DND-41 (cell line): ENCODE measurements around the gene CDT1.

Experiments used
- ATAC-seq: fragments of 200-7000 bp; cut with Tn5 transposase; 3 replicates; pipeline ENCODE4 v1.9.1; 2021; ENCODE audit warnings: low read depth; ENCODE audit not compliant: insufficient read depth
- DNase-seq: peaks from one replicate; pipeline ENCODE4 v3.0.0-alpha.2; 2020
- H2AFZ ChIP-seq: 2 replicates; pipeline ENCODE4 v1.6.0; 2012; ENCODE audit warnings: low read depth, low read length
- H3K27ac ChIP-seq: 2 replicates; pipeline ENCODE4 v1.5.1; 2012; ENCODE audit warnings: low read length, inconsistent platforms
- H3K27me3 ChIP-seq: fragments of 200-600 bp; sonication (generic); 2 replicates; pipeline ENCODE4 v1.6.0; 2012; ENCODE audit warnings: low read length, mild to moderate bottlenecking, inconsistent platforms; ENCODE audit not compliant: insufficient read depth, poor library complexity
- H3K36me3 ChIP-seq: 2 replicates; pipeline ENCODE4 v1.5.1; 2012; ENCODE audit warnings: low read length, inconsistent platforms; ENCODE audit not compliant: insufficient read depth
- H3K4me1 ChIP-seq: 2 replicates; pipeline ENCODE4 v1.5.1; 2012; ENCODE audit warnings: mild to moderate bottlenecking, low read length; ENCODE audit not compliant: insufficient read depth
- H3K4me2 ChIP-seq: 2 replicates; pipeline ENCODE4 v1.6.0; 2012; ENCODE audit warnings: mild to moderate bottlenecking, moderate library complexity, low read length, inconsistent platforms; ENCODE audit not compliant: insufficient read depth
- H3K4me3 ChIP-seq, 2 experiments: fragments of 200-600 bp in 1 of 2; shearing (Covaris generic) in 1 of 2; 2 replicates each; pipeline ENCODE4 v1.5.1; 2012 to 2016; ENCODE audit warnings: inconsistent platforms in 2 of 2, low read length in 2 of 2, mild to moderate bottlenecking in 2 of 2, low read depth in 1 of 2, moderate library complexity in 1 of 2
- H3K79me2 ChIP-seq: 2 replicates; pipeline ENCODE4 v1.6.0; 2012; ENCODE audit warnings: low read length, inconsistent platforms; ENCODE audit not compliant: insufficient read depth
- H3K9ac ChIP-seq: 2 replicates; pipeline ENCODE4 v1.6.0; 2012; ENCODE audit warnings: low read depth, mild to moderate bottlenecking, inconsistent platforms, low read length, moderate library complexity
- H3K9me3 ChIP-seq: 2 replicates; pipeline ENCODE4 v1.5.1; 2012; ENCODE audit warnings: low read length, moderate library complexity, mild to moderate bottlenecking, inconsistent platforms; ENCODE audit not compliant: insufficient read depth, severe bottlenecking
- H4K20me1 ChIP-seq: 2 replicates; pipeline ENCODE4 v1.6.0; 2012; ENCODE audit warnings: low read length; ENCODE audit not compliant: insufficient read depth
- CTCF ChIP-seq: IDR thresholded peaks from 2 replicates; pipeline ENCODE4 v1.5.1; 2012; ENCODE audit warnings: borderline replicate concordance, low read length, moderate library complexity, mild to moderate bottlenecking; ENCODE audit not compliant: poor library complexity, severe bottlenecking; ENCODE audit errors: extremely low read depth
- EZH2 ChIP-seq: IDR thresholded peaks from 3 replicates; pipeline ENCODE4 v1.6.1; 2012; ENCODE audit warnings: borderline replicate concordance, low read depth, mild to moderate bottlenecking, moderate library complexity, low read length, inconsistent platforms; ENCODE audit not compliant: severe bottlenecking

The CDT1 gene

GRCh38 chr16:88817785-88818574 is 14.4 kb downstream of the CDT1 start:
- DNase-seq, result no peak
- no peaks in the 10 kb centered on the region for H3K79me2 ChIP-seq
- no peaks in the 10 kb centered on the region for H3K9me3 ChIP-seq
- H3K27me3 ChIP-seq, result no peaks in the 10 kb centered on the region
- TF ChIP-seq CTCF, result no peak
- no peak for TF ChIP-seq EZH2
- H2AFZ ChIP-seq, result no peak overlapping the region
- ATAC-seq, result no peak
- H3K36me3 ChIP-seq, result peaks cover 10% of the 10 kb centered on the region
- H3K27ac ChIP-seq, result no peak overlapping the region
- no peak overlapping the region for H3K9ac ChIP-seq
- H3K4me2 ChIP-seq, result no peak overlapping the region
- H4K20me1 ChIP-seq, result peaks cover 11% of the 10 kb centered on the region
- H3K4me3 ChIP-seq, result no peak overlapping the region
- no peaks in the 10 kb centered on the region for H3K4me1 ChIP-seq

GRCh38 chr16:88818575-88818874 is 14.9 kb downstream of the CDT1 start:
- H2AFZ ChIP-seq, result no peak overlapping the region
- DNase-seq (no peak), ATAC-seq (no peak)
- H3K27me3 ChIP-seq, result no peaks in the 10 kb centered on the region
- peaks cover 10% of the 10 kb centered on the region for H3K36me3 ChIP-seq
- no peaks in the 10 kb centered on the region for H3K9me3 ChIP-seq
- H4K20me1 ChIP-seq, result peaks cover 11% of the 10 kb centered on the region
- H3K79me2 ChIP-seq, result no peaks in the 10 kb centered on the region
- H3K4me3 ChIP-seq, result no peak overlapping the region
- TF ChIP-seq EZH2 (no peak), CTCF (no peak)
- H3K4me1 ChIP-seq, result no peaks in the 10 kb centered on the region
- no peak overlapping the region for H3K9ac ChIP-seq
- H3K27ac ChIP-seq, result no peak overlapping the region
- no peak overlapping the region for H3K4me2 ChIP-seq

- Histone ChIP-seq H3K9me3 (no peaks in the 10 kb centered on the region), H2AFZ (no peak overlapping the region), H3K9ac (no peak overlapping the region), H3K4me1 (no peaks in the 10 kb centered on the region), H3K79me2 (no peaks in the 10 kb centered on the region), H3K4me2 (no peak overlapping the region), H3K36me3 (peaks cover 10% of the 10 kb centered on the region), H3K4me3 (no peak overlapping the region), H4K20me1 (peaks cover 11% of the 10 kb centered on the region), H3K27me3 (no peaks in the 10 kb centered on the region), H3K27ac (no peak overlapping the region)
- DNase-seq (no peak), ATAC-seq (no peak)
- TF ChIP-seq EZH2, result no peak
- no peak for TF ChIP-seq CTCF
These were observed 15.5 kb downstream of the CDT1 start for GRCh38 chr16:88819126-88819525.
